H1 (cell line): ENCODE data around the gene HS3ST5. TPM values are rescaled to one million over a fixed set of nuclear protein-coding genes. Genes with fewer than 3 reads are reported as not detected.

Experiments
- ATF2 ChIP-seq: IDR thresholded peaks from 2 replicates; pipeline ENCODE4 v1.6.1; 2012; ENCODE audit warnings: low read length, inconsistent platforms
- ATF3 ChIP-seq: IDR thresholded peaks from 2 replicates; pipeline ENCODE4 v1.6.1; 2011; ENCODE audit warnings: low read depth, mild to moderate bottlenecking, low read length; ENCODE audit not compliant: insufficient read depth
- CTCF ChIP-seq, 3 experiments: IDR thresholded peaks; 1 replicate in 2 of 3; 2 replicates in 1 of 3; pipeline versions ENCODE4 v1.5.1 to v1.6.1; 2011; ENCODE audit warnings: low read length in 3 of 3, mild to moderate bottlenecking in 3 of 3, inconsistent platforms in 2 of 3, low read depth in 1 of 3, moderate library complexity in 1 of 3; ENCODE audit not compliant: insufficient read depth in 1 of 3; ENCODE audit errors: control extremely low read depth in 1 of 3
- HDAC6 ChIP-seq: IDR thresholded peaks from one replicate; pipeline ENCODE4 v1.7.1; 2012; ENCODE audit warnings: low read depth, mild to moderate bottlenecking, inconsistent platforms, low read length, moderate library complexity
- RNF2 ChIP-seq: fragments of 200-900, 300-1000 bp; sonication (generic); IDR thresholded peaks from 2 replicates; pipeline ENCODE4 v1.7.1; 2016; ENCODE audit warnings: borderline replicate concordance, low read depth, mild to moderate bottlenecking, antibody characterized with exemption, low read length; ENCODE audit not compliant: poor library complexity, severe bottlenecking; ENCODE audit errors: missing control alignments
- RXRA ChIP-seq: IDR thresholded peaks from 2 replicates; pipeline ENCODE4 v1.6.1; 2011; ENCODE audit warnings: low read depth, mild to moderate bottlenecking, low read length, moderate library complexity; ENCODE audit not compliant: insufficient read depth
- SP2 ChIP-seq: IDR thresholded peaks from 2 replicates; pipeline ENCODE4 v1.6.1; 2012; ENCODE audit warnings: mild to moderate bottlenecking, low read length, inconsistent platforms
- SUZ12 ChIP-seq: fragments of 200-600 bp; sonication (generic); IDR thresholded peaks from 2 replicates; pipeline ENCODE4 v1.6.1; 2012; ENCODE audit warnings: mild to moderate bottlenecking, inconsistent platforms, low read length, moderate library complexity, mixed read lengths
- polyA plus RNA-seq, 7 experiments: library from polyadenylated mRNA; depleted of rRNA in 3 of 7; stranded (reverse) in 5 of 7; unstranded in 2 of 7; fragments of >200 nt in 5 of 7; fragments of 200-250 nt in 2 of 7; gene quantifications; 1 replicate in 5 of 7; 2 replicates in 1 of 7; 4 replicates in 1 of 7; pipeline versions ENCODE4 v1.2.1 to v1.2.3, GENCODE V29; 2011 to 2013; ENCODE audit warnings: missing spikeins in 2 of 7, mixed read lengths in 2 of 7
- total RNA-seq: library from RNA; stranded (reverse); fragmentation: NEBNext Ultra II Directional; extraction: Animal tissue kit (Norgen Biotek cat#: 25700); gene quantifications from 2 replicates; pipeline ENCODE4 v1.2.1, GENCODE V29; 2021

Gene HS3ST5
- total and polyA plus RNA-seq, 2 of the 8 experiments (the other 6 are each of a cell fraction or from before 2014, with no cell fraction given): 1.2 to 9.9 TPM

GRCh38 chr6:114274836-114275235 is 68.0 kb downstream of the HS3ST5 start (continued):
- TF ChIP-seq RNF2: no peak
- TF ChIP-seq ATF2: no peak
- TF ChIP-seq SP2: no peak
- TF ChIP-seq RXRA: no peak
- no peak for TF ChIP-seq HDAC6
- TF ChIP-seq SUZ12: no peak
- TF ChIP-seq CTCF (IDR thresholded peaks at IDR 0.05; ENCODE audit: control extremely low read depth in 1 of 3, insufficient read depth in 1 of 3, low read depth in 1 of 3, low read length in 3 of 3): no peak
- no peak for TF ChIP-seq ATF3
